Measurements from ENCODE around the gene ARMC10.

Gene ARMC10

DNA sequence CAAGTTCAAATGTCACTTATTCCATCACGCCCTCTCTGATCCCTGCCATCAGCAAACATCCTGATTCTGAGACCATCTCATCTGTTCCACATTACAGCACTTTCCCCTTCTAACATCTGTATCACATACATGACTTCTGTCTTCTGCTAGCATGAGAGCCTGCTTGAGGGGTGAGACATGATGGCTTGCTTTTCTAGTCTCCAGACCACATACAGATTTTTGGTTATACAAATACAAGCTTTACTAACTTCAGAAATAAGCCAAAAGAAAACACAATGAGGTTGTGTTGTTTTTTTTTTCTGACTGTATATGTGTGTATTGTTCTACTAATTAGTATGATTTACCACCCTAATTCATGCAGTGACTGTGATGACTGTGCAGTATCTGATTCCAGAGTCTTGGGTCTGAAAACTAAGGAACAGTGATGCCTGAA is 39.7 kb downstream of the ARMC10 start:
- Histone ChIP-seq H3K4ac (ENCODE audit: low read depth in 1 of 2, low read length in 2 of 2) (no peak overlapping the region), H3K27ac (ENCODE audit: low read length, poor library complexity, severe bottlenecking) (no peak overlapping the region), H3K4me2 (ENCODE audit: low read length, poor library complexity, severe bottlenecking) (no peak overlapping the region), H3K4me1 (ENCODE audit: control insufficient read depth, insufficient read depth, low read depth, low read length) (peaks cover 7% of the 10 kb centered on the region), H3K36me3 (ENCODE audit: control insufficient read depth in 1 of 2, insufficient read depth in 2 of 2, low read depth in 1 of 2, low read length in 2 of 2) (peaks cover 0 to 27% of the 10 kb centered on the region in 2 experiments), H4K8ac (ENCODE audit: low read length) (no peak overlapping the region), H3K9ac (ENCODE audit: low read length) (no peak overlapping the region), H2AFZ (ENCODE audit: low read depth, low read length) (no peak overlapping the region), H3K79me1 (replicated peaks; ENCODE audit: low read length, poor library complexity, severe bottlenecking) (peaks cover 1% of the 10 kb centered on the region), H2BK15ac (ENCODE audit: low read depth, poor library complexity, severe bottlenecking) (no peak overlapping the region), H3K18ac (ENCODE audit: low read depth in 1 of 2, low read length in 2 of 2) (no peak overlapping the region), H3K9me3 (ENCODE audit: control insufficient read depth, low read length) (no peaks in the 10 kb centered on the region), H3K23ac (ENCODE audit: low read length in 2 of 2) (no peak overlapping the region), H2BK5ac (ENCODE audit: low read depth, low read length, poor library complexity, severe bottlenecking) (no peak overlapping the region), H2BK12ac (ENCODE audit: low read length in 2 of 2) (no peak overlapping the region), H2AK5ac (ENCODE audit: low read length, severe bottlenecking) (no peak overlapping the region), H3K27me3 (ENCODE audit: control insufficient read depth in 1 of 2, insufficient read depth in 1 of 2, low read length in 2 of 2) (no peaks in the 10 kb centered on the region), H2BK120ac (ENCODE audit: low read depth, low read length) (no peak overlapping the region), H3K14ac (ENCODE audit: low read length in 2 of 2) (no peak overlapping the region), H4K91ac (ENCODE audit: low read length) (no peak overlapping the region), H3K4me3 (ENCODE audit: insufficient read depth in 1 of 2, low read depth in 1 of 2, low read length in 2 of 2) (no peak overlapping the region)
- 95% methylated on average over 1 of the region's 1 CpG for WGBS
- DNase-seq: no peak

DNA sequence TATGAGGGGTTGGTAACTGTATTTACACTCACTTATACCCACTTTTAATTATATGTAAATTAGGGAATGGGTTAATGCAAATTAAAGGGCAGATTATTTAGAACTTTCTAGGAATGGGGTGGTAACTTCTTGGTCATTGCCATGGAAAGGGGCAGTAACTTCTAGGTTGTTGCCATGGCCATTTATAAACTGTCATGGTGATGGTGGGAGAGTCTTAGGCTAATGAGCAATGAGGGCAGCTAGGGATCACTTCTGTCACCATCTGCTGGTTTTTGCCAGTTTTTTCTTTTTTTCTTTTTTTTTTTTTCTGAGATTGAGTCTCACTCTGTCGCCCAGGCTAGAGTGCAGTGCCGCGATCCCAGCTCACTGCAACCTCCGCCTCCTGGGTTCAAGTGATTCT is 40.8 kb downstream of the ARMC10 start:
- no peak overlapping the region for H2AK5ac ChIP-seq (ENCODE audit: low read length, severe bottlenecking)
- H3K4me2 ChIP-seq (ENCODE audit: low read length, poor library complexity, severe bottlenecking): no peak overlapping the region
- H3K36me3 ChIP-seq (ENCODE audit: control insufficient read depth in 1 of 2, insufficient read depth in 2 of 2, low read depth in 1 of 2, low read length in 2 of 2): peaks cover 0 to 32% of the 10 kb centered on the region in 2 experiments
- no peak overlapping the region for H3K27ac ChIP-seq (ENCODE audit: low read length, poor library complexity, severe bottlenecking)
- no peak overlapping the region for H2AFZ ChIP-seq (ENCODE audit: low read depth, low read length)
- H2BK15ac ChIP-seq (ENCODE audit: low read depth, poor library complexity, severe bottlenecking): no peak overlapping the region
- H3K79me1 ChIP-seq (replicated peaks; ENCODE audit: low read length, poor library complexity, severe bottlenecking): peaks cover 1% of the 10 kb centered on the region
- H3K9ac ChIP-seq (ENCODE audit: low read length): no peak overlapping the region
- H2BK12ac ChIP-seq (ENCODE audit: low read length in 2 of 2): no peak overlapping the region
- H3K23ac ChIP-seq (ENCODE audit: low read length in 2 of 2): no peak overlapping the region
- no peaks in the 10 kb centered on the region for H3K9me3 ChIP-seq (ENCODE audit: control insufficient read depth, low read length)
- WGBS: 98% methylated on average over 4 of the region's 4 CpGs
- no peak overlapping the region for H2BK5ac ChIP-seq (ENCODE audit: low read depth, low read length, poor library complexity, severe bottlenecking)
- H3K4me3 ChIP-seq (ENCODE audit: insufficient read depth in 1 of 2, low read depth in 1 of 2, low read length in 2 of 2): no peak overlapping the region
- no peak overlapping the region for H3K14ac ChIP-seq (ENCODE audit: low read length in 2 of 2)
- peaks cover 7% of the 10 kb centered on the region for H3K4me1 ChIP-seq (ENCODE audit: control insufficient read depth, insufficient read depth, low read depth, low read length)
- no peak overlapping the region for H3K18ac ChIP-seq (ENCODE audit: low read depth in 1 of 2, low read length in 2 of 2)
- no peak overlapping the region for H4K91ac ChIP-seq (ENCODE audit: low read length)
- H3K4ac ChIP-seq (ENCODE audit: low read depth in 1 of 2, low read length in 2 of 2): no peak overlapping the region
- no peaks in the 10 kb centered on the region for H3K27me3 ChIP-seq (ENCODE audit: control insufficient read depth in 1 of 2, insufficient read depth in 1 of 2, low read length in 2 of 2)
- H2BK120ac ChIP-seq (ENCODE audit: low read depth, low read length): no peak overlapping the region
- no peak overlapping the region for H4K8ac ChIP-seq (ENCODE audit: low read length)
- no peak for DNase-seq

DNA sequence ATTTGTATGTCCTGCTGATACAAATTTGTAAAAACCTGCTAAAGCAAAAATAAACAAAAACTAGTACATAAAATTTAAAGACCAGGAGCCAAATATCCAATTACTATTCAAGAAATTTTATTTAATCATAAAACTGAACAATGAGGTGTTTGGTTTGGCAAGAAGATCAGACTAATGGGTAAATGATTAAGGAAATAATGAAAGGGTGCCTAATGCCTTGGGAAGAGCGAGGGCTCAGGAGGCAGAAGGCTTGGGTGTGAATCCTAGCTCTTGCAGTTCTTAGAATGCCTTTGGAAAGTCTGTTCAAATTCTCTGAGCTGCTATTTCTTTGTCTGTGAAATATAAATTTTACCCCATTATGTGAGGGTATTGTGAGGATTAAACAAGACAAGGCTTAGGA is 41.6 kb downstream of the ARMC10 start:
- peaks cover 1% of the 10 kb centered on the region for H3K79me1 ChIP-seq (replicated peaks; ENCODE audit: low read length, poor library complexity, severe bottlenecking)
- no peak overlapping the region for H3K23ac ChIP-seq (ENCODE audit: low read length in 2 of 2)
- H2AFZ ChIP-seq (ENCODE audit: low read depth, low read length): no peak overlapping the region
- WGBS: 90% methylated on average over 1 of the region's 1 CpG
- no peak overlapping the region for H3K14ac ChIP-seq (ENCODE audit: low read length in 2 of 2)
- H2BK12ac ChIP-seq (ENCODE audit: low read length in 2 of 2): no peak overlapping the region
- peaks cover 0 to 40% of the 10 kb centered on the region in 2 experiments for H3K36me3 ChIP-seq (ENCODE audit: control insufficient read depth in 1 of 2, insufficient read depth in 2 of 2, low read depth in 1 of 2, low read length in 2 of 2)
- no peak overlapping the region for H2BK120ac ChIP-seq (ENCODE audit: low read depth, low read length)
- H3K18ac ChIP-seq (ENCODE audit: low read depth in 1 of 2, low read length in 2 of 2): no peak overlapping the region
- H3K27ac ChIP-seq (ENCODE audit: low read length, poor library complexity, severe bottlenecking): no peak overlapping the region
- H2AK5ac ChIP-seq (ENCODE audit: low read length, severe bottlenecking): no peak overlapping the region
- H2BK5ac ChIP-seq (ENCODE audit: low read depth, low read length, poor library complexity, severe bottlenecking): no peak overlapping the region
- no peak overlapping the region for H3K4ac ChIP-seq (ENCODE audit: low read depth in 1 of 2, low read length in 2 of 2)
- no peaks in the 10 kb centered on the region for H3K27me3 ChIP-seq (ENCODE audit: control insufficient read depth in 1 of 2, insufficient read depth in 1 of 2, low read length in 2 of 2)
- H3K9me3 ChIP-seq (ENCODE audit: control insufficient read depth, low read length): no peaks in the 10 kb centered on the region
- H2BK15ac ChIP-seq (ENCODE audit: low read depth, poor library complexity, severe bottlenecking): no peak overlapping the region
- peaks cover 7% of the 10 kb centered on the region for H3K4me1 ChIP-seq (ENCODE audit: control insufficient read depth, insufficient read depth, low read depth, low read length)
- H3K9ac ChIP-seq (ENCODE audit: low read length): no peak overlapping the region
- H4K91ac ChIP-seq (ENCODE audit: low read length): no peak overlapping the region
- H3K4me3 ChIP-seq (ENCODE audit: insufficient read depth in 1 of 2, low read depth in 1 of 2, low read length in 2 of 2): no peak overlapping the region
- DNase-seq: no peak
- H3K4me2 ChIP-seq (ENCODE audit: low read length, poor library complexity, severe bottlenecking): no peak overlapping the region
- no peak overlapping the region for H4K8ac ChIP-seq (ENCODE audit: low read length)

DNA sequence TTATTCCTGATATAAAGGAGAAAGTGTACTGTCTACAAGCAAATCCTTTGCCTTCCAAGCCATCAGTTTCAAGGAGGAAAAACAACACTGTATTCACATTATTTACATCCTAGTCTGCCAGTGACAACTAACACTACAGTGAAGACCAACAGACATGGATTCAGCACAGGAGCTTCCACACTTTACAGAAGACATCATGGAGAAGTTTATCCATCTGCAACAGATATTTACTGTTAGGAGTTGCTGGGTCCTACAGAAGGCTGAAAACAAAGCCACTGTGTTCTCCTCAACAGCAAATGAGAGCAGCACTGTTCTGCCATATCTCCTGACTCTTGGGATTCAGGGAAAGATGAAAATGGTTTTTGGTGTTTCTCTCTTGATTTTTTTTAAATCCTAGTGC is 42.1 kb downstream of the ARMC10 start:
- H2BK120ac ChIP-seq (ENCODE audit: low read depth, low read length): no peak overlapping the region
- peaks cover 1% of the 10 kb centered on the region for H3K79me1 ChIP-seq (replicated peaks; ENCODE audit: low read length, poor library complexity, severe bottlenecking)
- H2AK5ac ChIP-seq (ENCODE audit: low read length, severe bottlenecking): no peak overlapping the region
- no peaks in the 10 kb centered on the region for H3K9me3 ChIP-seq (ENCODE audit: control insufficient read depth, low read length)
- no peak overlapping the region for H3K4ac ChIP-seq (ENCODE audit: low read depth in 1 of 2, low read length in 2 of 2)
- no peak overlapping the region for H3K23ac ChIP-seq (ENCODE audit: low read length in 2 of 2)
- no peak for DNase-seq
- no peak overlapping the region for H3K4me2 ChIP-seq (ENCODE audit: low read length, poor library complexity, severe bottlenecking)
- no peak overlapping the region for H3K18ac ChIP-seq (ENCODE audit: low read depth in 1 of 2, low read length in 2 of 2)
- H3K9ac ChIP-seq (ENCODE audit: low read length): no peak overlapping the region
- H3K14ac ChIP-seq (ENCODE audit: low read length in 2 of 2): no peak overlapping the region
- no peak overlapping the region for H2AFZ ChIP-seq (ENCODE audit: low read depth, low read length)
- no peak overlapping the region for H4K8ac ChIP-seq (ENCODE audit: low read length)
- H4K91ac ChIP-seq (ENCODE audit: low read length): no peak overlapping the region
- no peak overlapping the region for H3K4me3 ChIP-seq (ENCODE audit: insufficient read depth in 1 of 2, low read depth in 1 of 2, low read length in 2 of 2)
- no peaks in the 10 kb centered on the region for H3K27me3 ChIP-seq (ENCODE audit: control insufficient read depth in 1 of 2, insufficient read depth in 1 of 2, low read length in 2 of 2)
- no peak overlapping the region for H3K27ac ChIP-seq (ENCODE audit: low read length, poor library complexity, severe bottlenecking)
- peaks cover 0 to 43% of the 10 kb centered on the region in 2 experiments for H3K36me3 ChIP-seq (ENCODE audit: control insufficient read depth in 1 of 2, insufficient read depth in 2 of 2, low read depth in 1 of 2, low read length in 2 of 2)
- no peak overlapping the region for H2BK15ac ChIP-seq (ENCODE audit: low read depth, poor library complexity, severe bottlenecking)
- no peak overlapping the region for H2BK5ac ChIP-seq (ENCODE audit: low read depth, low read length, poor library complexity, severe bottlenecking)
- H3K4me1 ChIP-seq (ENCODE audit: control insufficient read depth, insufficient read depth, low read depth, low read length): peaks cover 7% of the 10 kb centered on the region
- no peak overlapping the region for H2BK12ac ChIP-seq (ENCODE audit: low read length in 2 of 2)
